T47D (cell line): ENCODE results near the gene PRELP.

ENCODE experiments used
- DNase-seq, 2 experiments: peaks; one replicate each; pipeline versions ENCODE4 v3.0.0 to v3.0.0-alpha.2; 2011 to 2012; ENCODE audit warnings: low read depth in 1 of 2, low spot score in 1 of 2
- JUND ChIP-seq: IDR thresholded peaks from 2 replicates; pipeline ENCODE4 v1.6.1; 2012; ENCODE audit warnings: low read depth
- in situ Hi-C: cut with HindIII; loops from 2 replicates; pipeline ENCODE4 v1.10.0; 2016; ENCODE audit warnings: low sequenced_read_pairs, low pct_unique_long_range_greater_than_20kb

The PRELP gene

DNA sequence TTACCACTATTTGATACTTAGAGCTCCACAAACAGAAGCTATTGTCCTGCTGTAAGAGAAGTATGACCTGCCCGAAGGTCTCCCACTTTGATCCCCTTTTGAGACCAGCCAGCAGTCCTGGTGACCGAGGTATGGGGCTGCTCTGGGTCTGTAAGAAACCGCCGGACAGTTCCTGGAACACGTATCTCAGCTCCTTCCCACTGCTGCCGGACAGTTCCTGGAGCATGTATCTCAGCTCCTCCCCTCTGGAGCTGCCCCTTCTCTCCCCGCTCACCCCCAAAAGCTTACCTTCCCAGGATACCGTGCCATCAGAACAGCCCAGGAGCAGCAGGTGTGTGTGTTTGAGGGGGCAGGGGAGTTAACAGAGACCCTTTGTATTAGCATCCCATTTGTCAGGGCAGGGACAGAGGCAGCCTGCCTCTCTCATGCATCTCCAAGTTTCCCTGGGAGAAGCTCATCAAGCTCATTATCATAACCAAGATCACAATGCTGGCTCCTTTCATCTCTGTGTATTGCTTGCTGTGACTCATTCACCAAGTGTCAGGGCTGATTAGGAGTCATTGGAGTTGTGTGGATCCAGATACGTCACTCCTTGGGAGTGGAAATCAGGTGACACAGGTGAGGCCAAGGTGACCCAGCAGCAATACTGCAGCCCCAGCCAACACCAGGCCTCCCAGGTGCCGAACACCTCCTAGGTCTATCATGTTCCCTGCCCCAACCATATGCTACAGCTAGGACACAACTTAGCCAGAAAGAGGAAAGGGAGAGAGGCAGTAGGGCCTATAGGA, 43.6 kb downstream of the PRELP start:
- no peak for TF ChIP-seq JUND
- in situ Hi-C loops: no loop called here

DNA sequence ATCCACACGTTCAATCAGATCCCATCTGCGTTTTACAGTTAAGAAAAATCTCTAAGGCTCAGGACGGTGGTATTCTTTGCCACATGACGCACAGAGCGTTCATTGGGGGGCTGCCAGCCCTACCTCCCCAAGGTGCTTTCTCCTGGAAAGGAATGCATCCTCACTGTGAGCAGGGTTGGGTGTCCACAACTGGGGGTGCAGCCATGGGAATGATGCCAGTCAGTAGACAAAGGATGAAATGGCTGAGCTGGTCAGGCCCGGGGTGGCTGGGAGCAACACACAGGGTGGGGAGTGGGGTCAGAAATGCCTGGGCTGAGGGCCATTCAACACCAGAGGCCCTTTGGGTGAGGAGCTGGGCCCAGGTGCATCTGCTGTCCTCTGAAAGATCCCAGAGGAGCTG, 44.3 kb downstream of the PRELP start:
- no peak for DNase-seq
- in situ Hi-C loops: no loop called here
- no peak for TF ChIP-seq JUND

More for the DNA sequence above, 43.6 kb downstream of the PRELP start:
- DNase-seq: no peak

DNA sequence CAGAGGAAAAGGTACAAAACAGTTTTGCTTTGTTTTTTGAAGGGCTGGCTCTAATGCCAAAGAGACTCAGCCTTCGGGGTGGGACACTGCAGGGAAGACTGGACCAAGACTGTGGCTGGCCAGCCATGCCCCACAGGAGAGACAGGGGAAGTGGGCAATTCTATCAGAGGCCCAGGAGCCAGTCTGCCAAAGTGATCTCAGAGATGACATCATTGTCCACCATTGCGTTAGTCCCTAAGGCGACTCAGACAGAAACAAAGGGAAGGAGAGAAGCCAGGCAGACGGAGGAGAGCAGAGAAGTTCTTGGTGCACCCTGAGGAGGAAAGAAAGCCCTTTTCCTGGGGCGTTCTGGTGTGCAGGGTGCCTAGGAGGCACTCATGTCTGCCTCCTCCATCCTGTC, 44.7 kb downstream of the PRELP start:
- no peak for TF ChIP-seq JUND
- in situ Hi-C loops: no loop called here
- no peak for DNase-seq

DNA sequence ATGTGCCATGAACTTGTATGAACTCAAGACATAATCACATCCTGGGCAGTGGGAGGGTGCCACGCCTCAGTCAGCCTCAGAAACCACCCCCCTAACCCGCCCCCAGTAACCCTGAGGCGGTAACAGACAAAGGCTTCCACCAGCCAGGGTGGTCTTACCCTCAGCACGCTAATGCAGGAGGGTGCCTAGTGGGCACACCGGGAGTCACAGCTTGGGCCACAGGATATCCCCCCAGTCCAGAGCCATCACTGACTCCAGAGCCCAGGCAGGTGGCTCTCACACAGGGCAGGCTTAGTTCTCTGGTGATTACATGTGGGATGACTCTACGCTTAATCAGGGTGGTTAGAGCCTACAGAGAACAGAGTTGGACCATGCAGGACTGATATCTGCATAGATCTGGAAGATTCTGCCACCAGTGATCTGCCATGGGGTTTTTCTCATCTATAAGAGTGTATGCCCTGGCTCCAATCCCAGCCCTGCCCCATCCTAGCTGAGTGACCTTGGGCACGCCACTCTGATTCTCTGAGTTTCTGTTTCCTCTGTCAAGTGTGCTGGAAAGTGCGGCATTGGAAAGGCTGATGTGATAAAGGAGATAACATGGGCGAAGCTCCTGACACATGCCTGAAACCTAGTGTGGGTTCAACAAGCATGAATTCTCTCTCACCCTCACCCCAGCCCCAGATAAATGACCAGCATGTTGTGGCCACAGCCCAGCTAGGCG, 45.6 kb downstream of the PRELP start:
- TF ChIP-seq JUND: no peak
- in situ Hi-C loops: no loop called here
- DNase-seq: no peak

DNA sequence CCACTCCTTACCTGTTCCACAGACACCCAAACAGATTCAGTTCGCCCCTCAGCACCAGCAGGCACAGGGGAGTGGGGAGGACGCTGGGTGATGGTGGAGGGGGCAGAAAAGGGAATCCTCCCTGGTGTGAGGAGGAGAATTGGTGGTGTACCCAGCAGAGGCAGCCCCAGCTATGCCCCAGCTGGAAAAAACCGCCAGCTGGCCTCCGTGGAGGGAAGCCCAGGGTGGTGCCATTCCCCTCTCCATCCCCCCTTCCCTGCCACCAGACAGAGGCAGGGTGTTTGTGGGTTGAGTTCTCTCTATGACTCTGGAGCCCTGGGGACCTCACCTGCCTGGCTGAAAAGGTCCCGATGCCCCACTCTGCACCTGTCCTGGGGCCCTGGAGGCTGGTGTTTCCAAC, 46.2 kb downstream of the PRELP start:
- no peak for TF ChIP-seq JUND
- in situ Hi-C loops: no loop called here
- no peak for DNase-seq

DNA sequence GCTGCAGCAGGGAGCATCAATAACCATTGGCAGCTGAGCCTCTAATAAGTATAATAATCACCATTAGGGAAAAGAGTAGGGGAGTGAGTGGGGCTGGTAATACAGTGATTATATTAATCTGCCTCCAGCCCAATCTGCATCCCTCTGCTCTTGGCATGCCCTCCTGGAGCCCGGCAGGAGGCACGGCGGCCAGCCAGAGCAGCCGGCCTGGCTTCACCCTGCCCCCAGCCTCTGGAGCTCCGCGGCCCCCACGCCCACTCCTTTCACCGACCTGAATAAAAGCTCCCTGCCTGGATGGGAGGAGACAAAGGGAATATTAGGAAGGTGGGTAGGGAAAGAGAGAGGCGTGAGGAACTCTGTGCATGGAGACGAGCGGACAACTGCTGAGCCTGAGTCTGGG, 46.6 kb downstream of the PRELP start:
- in situ Hi-C loops: no loop called here
- no peak for TF ChIP-seq JUND
- no peak for DNase-seq

DNA sequence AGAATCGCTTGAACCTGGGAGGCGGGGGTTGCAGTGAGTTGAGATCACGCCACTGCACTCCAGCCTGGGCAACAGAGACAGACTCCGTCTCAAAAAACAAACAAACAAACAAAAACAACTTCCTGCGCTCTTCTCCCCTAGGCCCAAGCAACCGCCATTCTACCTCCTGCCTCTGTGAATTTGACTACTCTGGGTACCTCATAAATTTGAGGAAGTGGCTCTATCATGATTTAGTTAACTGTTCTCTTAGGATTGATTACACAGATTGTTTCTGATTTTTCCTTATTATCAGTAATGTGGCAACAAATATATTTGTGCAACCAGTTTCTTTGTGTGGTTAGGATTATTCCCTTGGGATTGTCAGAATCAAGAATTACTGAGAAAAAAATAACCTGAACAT, 48.1 kb downstream of the PRELP start:
- no peak for TF ChIP-seq JUND
- in situ Hi-C loops: no loop called here

DNA sequence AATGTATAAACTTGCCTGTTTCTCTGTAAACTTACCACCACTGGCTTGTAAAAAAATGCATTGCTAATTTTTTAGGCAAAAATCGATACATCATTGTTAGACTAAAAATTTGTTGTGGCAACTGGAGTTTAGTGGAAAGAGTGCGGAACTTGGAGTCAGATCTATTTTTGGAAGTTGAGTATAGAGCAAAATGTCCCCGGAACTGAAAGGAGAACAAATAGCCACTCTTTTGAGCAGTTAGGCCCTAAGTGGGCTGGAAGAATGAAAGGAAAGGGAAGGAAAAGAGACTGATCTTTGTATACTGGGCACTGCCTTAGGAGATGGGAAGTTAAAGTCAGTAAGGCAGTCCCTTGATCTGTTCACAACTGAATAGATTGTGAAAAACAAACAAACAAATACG, 48.5 kb downstream of the PRELP start:
- no peak for DNase-seq
- in situ Hi-C loops: no loop called here
- no peak for TF ChIP-seq JUND

More for the DNA sequence above, 48.1 kb downstream of the PRELP start:
- DNase-seq: no peak

DNA sequence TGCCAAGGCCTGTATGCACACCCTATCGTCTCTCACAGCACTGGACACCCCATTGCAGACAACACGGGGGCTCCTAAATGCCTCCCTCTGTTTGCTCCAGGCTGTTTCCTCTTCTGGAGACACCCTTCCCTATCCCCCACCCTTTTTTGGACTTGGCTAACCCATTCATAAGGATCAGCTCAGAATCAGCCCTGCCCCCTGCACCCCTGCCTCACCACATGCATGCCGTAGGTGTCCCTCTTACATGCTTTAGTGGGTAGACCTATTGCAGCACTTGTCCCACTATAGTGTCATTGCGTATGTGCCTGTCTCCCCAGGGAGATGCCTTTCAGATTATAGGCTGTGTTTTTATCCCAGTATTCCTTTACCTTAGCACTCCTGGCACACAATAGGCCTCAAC, 49.2 kb downstream of the PRELP start:
- in situ Hi-C loops: no loop called here
- DNase-seq: no peak
- TF ChIP-seq JUND: no peak

DNA sequence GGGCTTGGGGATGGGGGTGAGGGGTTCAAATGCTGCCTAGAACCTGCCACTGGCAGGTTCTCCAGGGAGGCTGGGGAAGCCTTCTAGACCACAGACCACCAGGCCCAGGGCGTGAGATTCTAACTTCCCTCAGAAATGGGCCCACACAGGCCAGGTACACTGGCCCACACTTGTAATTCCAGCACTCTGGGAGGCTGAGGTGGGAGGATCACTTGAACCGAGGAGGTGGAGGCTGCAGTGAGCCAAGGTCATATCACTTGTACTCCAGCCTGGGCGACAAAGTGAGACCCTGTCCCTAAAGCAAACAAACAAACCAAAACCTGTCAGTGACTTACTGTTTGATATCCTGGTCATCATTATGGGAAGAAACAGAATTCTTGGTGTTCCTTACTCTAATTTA, 50.1 kb downstream of the PRELP start:
- no peak for DNase-seq
- no peak for TF ChIP-seq JUND
- in situ Hi-C loops: no loop called here

DNA sequence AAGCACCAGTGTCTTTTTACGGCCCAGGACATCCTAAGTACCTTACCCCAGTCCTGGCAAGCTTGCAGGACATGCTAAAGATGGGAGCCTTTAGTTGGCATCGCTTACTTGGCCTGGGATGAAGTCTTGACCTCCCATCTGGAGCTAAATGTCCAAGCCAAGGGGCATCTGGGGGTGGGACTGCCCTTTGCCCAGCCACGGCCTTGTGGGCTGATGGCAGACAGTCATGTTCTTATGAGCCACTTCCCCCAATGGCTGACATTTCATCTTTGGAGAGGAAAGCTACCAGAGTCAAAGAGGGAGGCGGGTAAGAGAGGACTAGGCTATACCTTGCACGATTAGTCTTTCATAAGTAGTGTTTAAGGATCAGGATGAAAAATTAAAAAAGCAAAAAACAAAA, 50.5 kb downstream of the PRELP start:
- TF ChIP-seq JUND: no peak
- in situ Hi-C loops: no loop called here
- no peak for DNase-seq

DNA sequence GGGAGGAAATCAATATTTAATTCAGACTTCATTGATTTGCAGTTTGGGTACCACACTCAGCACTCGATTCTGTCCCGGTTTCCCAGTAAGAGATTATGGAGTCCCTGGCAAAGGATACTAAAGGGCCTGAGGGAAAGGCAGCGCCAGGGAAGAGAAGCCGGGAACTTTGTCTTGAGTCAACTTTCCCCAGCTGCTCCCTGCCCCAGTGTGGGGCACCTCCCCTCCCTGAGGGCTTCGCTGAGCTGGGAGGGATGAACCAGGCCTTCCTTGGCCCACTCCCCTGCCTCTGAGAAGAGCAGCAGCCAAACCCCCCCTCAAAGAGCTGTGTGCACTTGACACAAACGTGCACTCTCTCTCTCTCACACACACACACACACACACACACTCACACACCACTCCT, 51.0 kb downstream of the PRELP start:
- in situ Hi-C loops: no loop called here
- DNase-seq: no peak
- TF ChIP-seq JUND: no peak

DNA sequence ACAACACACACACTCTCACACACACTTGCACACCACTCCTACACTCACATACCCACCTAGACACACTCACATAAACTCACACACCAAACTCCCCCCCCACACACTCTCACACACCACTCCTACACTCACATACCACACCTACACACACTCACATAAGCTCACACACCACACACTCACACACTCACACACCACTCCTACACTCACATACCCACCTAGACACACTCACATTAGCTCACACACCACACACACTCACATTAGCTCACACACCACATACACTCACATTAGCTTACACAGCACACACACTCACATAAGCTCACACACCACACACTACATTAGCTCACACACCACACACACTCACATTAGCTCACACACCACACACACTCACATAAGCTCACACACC, 51.4 kb downstream of the PRELP start:
- no peak for TF ChIP-seq JUND
- in situ Hi-C loops: no loop called here
- no peak for DNase-seq
